GM12891 (cell line): ENCODE results near the gene SH3D21.

Source experiments
- PAX5 ChIP-seq: IDR thresholded peaks from 2 replicates; pipeline ENCODE4 v1.6.1; 2011; ENCODE audit warnings: low read length, moderate library complexity, mild to moderate bottlenecking; ENCODE audit not compliant: insufficient read depth, severe bottlenecking
- POLR2A ChIP-seq: IDR thresholded peaks from 2 replicates; pipeline ENCODE4 v1.6.1; 2011; ENCODE audit warnings: low read depth, low read length, control low read depth

DNA sequence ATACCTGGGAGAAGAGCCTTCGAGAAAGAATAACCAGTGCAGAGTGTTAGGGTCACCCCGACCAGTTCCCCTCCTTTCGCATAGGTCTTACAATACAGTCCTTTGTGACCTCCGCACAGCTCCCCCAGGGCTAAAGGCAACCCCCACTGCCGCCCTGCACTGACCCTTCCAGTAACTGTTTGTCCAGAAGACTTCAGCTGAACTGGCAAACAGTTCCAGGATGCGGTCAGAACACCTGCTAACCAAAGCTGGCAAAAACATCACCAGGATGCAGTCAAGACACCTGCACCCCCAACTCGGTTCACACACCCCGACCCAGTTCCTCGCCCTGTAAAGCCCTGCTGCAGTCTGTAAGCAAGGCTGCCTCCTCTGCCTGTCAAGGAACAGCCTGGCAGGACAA is 23.6 kb downstream of the SH3D21 start:
- TF ChIP-seq POLR2A (no peak), PAX5 (no peak)
